ENCODE measurements around the gene DNALI1.
"Not testable (repeated sequence)": the region's sequence is repeated elsewhere in the genome, so short reads cannot be mapped to it uniquely, and the experiment has no call there.

DNALI1 gene

DNA sequence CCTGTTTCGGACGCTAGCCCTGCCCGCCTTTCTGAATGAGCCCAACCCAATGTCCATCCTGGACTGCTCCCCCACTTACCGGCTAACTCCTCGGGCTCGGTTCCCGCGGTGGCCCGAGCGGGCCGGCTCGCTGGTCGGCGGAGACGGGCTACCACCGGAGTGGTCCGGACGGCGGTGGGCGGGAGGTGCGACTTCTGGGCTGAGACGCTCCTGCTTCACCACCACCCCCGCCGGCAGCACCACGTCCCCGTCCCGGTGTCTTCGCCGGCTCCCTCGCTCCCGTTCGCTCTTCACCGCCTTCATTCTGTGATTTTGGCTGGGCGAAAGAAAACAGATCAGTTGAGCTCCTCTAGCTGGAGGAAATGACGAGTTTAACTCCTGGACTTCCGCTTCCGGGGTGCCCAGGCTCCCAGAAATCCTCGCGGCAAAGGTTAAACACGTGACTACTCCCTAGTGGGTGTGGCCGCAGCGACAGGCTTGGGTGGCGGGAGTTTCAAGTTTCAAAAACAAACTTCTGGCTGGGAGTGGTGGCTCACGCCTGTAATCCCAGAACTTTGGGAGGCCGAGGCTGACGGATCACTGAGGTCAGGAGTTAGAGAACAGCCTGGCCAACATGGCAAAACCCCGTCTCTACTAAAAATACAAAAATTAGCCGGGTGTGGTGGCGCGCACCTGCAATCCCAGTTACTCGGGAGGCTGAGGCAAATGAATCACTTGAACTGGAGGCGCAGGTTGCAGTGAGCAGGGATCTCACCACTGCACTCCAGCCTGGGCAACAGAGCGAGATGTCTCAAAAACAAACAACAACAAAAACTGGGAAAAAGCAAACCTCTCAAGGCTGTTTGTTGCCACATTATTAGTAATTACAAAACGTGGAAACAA lies 2.6 kb upstream of the DNALI1 start, which contains the start of gene SNIP1:
TSS of gene SNIP1 (minus strand) at position 367 of the 882 bp plus-strand sequence. CDS start at position 303, 64 bp downstream.
- DNase-seq (ENCODE audit: low read depth in 2 of 2), result peak; percentile 73 to 74

DNA sequence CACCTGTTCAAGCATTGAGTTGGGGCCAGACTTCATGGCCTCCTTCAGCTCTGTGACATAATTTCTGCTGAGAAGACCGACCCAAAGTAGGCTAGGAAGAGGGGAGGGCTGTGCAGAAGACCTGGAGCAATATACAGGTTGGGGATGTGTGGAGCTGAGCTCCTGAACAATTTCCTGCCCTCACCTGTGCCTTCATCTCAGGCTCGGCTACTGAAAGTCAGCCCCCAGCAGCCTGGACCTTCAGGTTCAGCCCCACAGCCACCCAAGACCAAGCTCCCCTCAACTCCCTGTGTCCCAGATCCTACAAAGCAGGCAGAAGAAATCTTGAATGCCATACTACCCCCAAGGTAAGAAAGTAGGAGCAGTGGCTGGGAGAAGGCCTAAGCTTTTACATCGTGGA lies 662 bp downstream of the DNALI1 start:
- no peak for DNase-seq (ENCODE audit: low read depth in 2 of 2)

DNA sequence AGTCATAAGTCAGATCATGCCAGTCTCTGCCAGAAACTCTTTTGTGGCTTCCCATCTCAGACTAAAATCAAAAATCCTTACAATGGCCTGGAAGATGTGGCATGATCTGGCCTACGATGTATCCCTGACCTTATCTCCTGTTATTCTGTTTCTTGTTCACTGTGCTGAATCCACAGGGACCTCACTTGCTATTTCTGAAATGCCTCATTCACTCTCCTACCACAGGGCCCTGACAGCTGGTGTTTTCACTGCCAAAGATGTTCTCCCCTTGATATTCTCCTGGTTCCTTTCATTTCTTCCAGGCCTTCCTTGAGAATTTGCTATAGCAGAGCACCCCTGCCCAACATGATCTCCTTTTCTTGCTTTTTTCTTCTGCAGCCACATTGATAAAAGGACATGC lies 1.7 kb downstream of the DNALI1 start:
- DNase-seq (ENCODE audit: low read depth in 2 of 2), result no peak

DNA sequence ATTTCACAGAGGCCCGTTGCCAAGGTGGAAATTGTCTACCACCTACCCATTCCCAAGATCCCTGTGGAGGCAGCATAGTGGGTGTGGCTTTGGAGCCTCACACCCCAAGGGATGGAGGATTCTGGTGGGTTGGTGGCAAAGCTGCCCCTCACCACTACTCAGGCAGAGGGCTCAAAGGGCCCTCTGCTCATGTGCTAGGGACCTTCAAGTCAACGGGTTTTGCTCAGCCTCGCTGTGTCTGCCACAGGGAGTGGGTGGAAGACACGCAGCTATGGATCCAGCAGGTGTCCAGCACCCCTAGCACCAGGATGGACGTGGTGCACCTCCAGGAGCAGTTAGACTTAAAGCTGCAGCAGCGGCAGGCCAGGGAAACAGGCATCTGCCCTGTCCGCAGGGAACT lies 2.3 kb downstream of the DNALI1 start:
- DNase-seq (ENCODE audit: low read depth in 2 of 2), result no peak

DNA sequence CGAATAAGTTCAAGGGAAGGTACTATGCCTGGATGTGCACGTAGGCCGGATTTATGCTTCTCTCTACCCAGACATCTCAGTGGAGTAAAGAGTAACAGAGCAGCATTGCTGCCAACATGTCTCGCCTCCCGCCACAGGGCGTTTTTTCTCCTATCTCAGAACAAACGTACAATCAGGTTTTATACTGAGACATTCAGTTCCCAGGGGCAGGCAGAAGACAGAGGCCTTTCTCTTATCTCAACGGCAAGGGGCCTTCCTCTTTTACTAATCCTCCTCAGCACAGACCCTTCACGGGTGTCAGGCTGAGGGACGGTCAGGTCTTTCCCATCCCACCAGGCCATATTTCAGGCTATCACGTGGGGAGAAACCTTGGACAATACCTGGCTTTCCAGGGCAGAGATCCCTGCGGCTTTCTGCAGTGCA lies 3.2 kb downstream of the DNALI1 start:
- not testable (repeated sequence) for DNase-seq (ENCODE audit: low read depth in 2 of 2)

DNA sequence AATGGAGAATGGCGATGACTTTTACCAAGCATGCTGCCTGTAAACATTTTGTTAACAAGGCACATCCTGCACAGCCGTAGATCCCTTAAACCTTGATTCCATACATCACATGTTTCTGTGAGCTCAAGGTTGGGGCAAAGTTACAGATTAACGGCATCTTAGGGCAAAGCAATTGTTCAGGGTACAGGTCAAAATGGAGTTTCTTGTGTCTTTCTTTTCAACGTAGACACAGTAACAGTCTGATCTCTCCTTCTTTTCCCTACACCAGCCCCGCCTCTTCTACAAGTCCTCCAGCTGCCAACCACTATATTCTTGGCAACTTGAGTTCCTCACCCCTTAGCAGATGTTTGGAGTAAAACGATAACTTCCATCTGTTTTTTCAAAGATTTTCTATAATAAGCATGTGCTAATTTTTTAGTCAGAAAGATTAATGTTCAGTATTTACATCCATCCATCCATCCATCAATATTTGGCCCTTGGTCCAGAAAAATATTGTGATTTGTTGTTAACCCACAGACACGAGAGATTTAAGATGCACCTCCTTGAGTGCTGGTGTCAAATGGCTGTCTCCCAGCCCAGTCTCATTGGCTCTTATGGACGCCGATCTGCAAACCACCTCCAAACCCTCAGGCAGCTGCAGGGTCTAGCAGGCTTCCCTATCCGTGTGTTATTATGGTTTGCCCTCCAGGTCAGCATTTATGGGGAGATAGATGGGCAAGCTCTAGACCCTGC lies 3.8 kb downstream of the DNALI1 start:
- DNase-seq (ENCODE audit: low read depth in 2 of 2), result no peak

DNA sequence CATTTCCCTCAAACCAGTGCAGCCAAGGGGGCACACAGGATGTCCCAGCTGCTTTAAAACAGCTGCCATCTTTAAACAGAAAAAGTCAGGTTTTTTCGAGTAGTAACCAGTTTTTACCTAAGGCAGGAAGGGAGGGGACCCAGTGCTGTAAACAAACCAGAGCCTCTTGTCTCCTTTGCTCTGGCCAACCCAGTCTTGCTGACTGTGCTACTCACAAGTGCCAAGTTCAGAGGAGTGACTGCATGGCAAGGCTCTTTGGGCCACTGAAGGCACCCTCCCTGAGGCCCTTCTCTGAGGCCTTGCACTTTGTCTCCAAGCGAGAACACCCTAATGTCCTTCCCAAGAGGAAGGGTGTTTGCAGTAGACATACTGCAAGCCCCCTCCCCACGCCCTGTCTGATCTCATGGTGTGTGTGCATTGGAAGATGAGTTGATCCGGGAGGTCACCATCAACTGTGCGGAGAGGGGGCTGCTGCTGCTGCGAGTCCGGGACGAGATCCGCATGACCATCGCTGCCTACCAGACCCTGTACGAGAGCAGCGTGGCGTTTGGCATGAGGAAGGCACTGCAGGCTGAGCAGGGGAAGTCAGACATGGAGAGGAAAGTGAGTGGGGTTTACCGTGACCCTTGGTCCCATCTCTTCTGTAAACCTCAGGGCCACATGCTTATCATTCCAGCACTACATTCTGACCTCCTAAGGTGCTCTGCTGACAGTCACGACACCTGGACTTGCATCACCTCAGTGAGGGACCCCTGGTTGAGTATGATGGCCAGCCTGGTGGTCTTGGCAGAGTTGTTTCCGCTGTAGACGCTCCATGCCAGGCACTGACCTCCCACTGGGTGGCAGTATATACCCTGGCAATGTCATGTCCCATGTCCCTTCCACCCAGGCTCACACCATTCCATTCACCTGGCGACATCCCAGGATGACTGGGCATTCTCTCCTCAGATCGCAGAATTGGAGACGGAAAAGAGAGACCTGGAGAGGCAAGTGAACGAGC lies 4.7 kb downstream of the DNALI1 start:
- DNase-seq (ENCODE audit: low read depth in 2 of 2), result peak in 1 of 2 experiments; percentile 11

DNA sequence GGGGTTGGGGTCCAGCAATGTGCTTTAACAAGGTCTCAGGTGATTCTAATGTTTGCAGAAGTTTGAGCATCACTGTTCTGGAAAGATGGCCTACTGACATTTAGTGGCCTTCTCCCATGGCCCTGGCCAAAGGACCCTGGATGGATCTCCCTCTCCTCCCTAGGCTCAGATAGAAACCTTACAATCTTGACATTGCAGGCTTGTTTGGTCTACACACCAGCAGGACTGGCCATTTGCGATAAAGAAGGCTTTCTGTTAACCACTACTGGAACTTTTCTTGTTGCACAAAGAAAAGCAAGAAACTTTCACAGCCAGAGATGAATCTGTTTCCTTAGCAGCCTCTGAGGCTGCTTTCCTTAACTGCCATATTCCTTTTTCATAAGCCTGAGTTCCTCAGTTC lies 6.2 kb downstream of the DNALI1 start:
- DNase-seq (ENCODE audit: low read depth in 2 of 2), result no peak

DNA sequence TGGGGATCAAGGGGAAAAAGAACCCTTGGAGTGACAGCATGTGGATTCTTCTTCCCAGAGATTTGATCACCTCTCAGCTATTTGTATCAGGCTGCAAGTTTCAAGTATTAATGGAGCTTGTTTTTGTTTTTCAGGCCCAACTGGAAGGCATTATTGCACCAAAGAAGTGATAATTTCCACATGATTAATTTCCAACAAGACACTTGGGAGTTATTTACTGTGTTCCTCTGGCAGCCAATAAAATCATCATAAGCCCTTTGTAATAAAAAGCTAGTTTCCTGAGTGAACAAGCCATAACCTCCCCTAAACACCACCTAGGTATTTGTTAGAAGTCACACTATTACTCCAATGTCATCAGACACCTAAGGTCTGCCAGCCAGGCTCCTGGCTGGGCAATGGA lies 8.2 kb downstream of the DNALI1 start:
- no peak for DNase-seq (ENCODE audit: low read depth in 2 of 2)

DNA sequence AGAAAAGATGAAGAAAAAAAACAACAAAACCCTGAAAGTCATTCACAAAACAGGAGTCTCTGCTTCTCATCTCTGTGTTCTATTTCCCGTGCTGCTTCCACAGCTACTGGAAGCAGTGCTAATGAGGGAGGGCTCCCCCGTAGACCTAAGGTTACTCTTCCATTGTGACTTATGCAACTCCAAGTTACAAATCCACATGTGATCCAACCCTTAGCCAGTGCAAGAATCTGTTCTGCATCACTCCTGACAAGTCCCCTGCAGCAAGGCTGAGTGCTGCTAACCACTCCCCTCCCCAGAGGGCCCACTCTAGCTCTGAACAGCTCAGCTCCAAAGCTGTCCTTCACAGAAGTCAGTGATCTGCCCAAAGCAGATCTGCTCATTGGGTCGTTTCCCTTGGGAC lies 10.3 kb downstream of the DNALI1 start:
- DNase-seq (ENCODE audit: low read depth in 2 of 2), result no peak

DNA sequence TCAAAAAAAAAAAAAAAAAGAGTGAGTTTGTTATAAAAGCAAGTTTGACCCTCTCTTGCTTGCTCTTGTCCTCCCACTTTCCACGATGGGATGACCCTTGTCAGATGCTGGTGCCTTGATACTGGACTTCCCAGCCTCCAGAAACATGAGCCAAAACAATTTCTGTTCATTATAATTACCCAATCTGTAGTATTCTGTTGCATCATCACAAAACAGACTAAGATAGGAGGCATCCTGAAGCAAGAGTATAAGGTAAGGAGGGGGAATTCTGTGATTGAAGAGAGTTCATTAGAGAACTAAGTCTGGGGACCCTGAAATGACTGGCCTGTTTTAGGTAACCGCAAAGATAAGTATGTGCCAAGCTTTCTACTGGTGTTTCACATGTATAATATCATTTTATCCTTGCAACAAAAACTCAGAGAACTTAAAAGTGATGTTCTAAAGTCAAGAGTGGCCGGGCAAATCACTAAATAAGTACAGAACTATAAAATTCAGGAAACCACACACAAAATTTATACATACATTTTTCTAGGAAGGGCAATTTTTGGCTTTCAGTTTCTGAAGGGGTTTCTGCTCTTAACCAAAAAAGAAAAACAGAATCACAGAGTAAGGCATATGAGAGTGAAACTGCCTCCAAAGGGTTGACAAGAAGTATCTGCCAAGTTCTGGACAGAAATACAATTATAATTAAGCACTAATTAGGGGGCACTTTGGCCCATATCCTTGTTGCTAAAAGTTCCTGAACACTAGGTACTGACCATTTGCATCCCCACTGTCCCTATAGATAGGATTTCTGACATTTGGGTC lies 14.0 kb downstream of the DNALI1 start:
- DNase-seq (ENCODE audit: low read depth in 2 of 2), result no peak

DNA sequence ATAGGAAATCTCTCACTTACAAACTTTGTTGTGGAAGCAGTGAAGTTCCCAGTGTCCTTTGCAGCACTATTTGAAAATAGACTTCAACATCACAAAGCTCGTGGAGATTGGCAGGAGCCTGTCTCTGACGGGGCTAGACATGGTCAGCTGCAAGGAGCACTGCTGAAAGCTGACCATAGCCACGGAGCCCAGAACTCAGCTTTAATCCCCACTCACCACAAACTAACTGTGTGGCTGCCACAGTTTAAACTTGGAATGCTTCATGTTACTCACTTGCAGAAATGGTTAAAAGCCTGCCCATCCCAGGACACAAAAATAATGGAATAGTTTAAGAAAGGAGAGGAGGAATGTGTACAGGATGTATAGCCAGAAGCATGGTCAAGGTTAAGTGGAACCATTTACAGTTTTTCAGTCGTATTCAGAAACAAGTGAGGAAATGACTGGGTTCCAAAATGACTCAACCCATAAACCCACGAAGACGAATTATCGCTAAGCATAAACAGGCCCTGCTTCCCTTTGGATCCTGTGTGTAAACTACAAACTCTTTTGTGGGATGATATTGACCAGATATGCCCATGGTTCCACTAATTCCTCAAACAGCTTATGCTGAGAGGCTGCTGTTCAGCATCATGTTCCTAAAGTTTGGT lies 18.2 kb downstream of the DNALI1 start:
- DNase-seq (ENCODE audit: low read depth in 2 of 2), result peak; percentile 69 to 74

DNA sequence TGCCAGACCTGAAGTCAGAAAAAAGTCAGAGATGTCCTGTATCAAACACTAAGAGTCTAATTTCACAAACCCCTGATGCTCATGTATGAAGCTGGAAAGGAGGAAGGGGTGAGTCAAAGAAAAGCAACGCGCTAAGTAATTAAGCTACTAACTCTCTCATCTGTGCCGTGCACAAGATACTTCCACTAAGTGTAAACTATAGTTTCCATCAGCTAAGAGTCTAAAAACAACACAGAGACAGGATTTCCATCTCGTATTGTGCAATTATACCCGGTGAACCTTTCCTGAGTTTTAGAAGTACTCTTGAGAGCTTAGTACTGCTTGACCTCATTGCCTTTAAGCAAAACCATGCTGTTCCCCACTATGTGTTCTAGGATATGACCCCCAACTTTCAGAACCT lies 19.0 kb downstream of the DNALI1 start:
- DNase-seq (ENCODE audit: low read depth in 2 of 2), result no peak

DNA sequence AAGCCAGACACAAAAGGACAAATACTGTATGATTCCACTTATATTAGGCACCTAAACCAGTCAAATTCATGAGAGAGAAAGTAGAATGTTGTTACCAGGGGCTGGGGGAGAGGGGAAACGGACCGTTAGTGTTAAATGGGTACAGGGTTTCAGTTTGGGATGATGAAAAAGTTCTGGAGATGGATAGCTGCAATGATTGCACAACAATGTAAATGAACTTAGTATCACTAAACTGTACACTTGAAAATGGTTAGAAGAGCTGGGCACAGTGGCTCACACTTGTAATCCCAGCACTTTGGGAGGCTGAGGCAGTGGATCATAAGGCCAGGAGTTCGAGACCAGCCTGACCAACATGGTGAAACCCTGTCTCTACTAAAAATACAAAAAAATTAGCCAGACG lies 27.8 kb downstream of the DNALI1 start:
- not testable (repeated sequence) for DNase-seq (ENCODE audit: low read depth in 2 of 2)

DNA sequence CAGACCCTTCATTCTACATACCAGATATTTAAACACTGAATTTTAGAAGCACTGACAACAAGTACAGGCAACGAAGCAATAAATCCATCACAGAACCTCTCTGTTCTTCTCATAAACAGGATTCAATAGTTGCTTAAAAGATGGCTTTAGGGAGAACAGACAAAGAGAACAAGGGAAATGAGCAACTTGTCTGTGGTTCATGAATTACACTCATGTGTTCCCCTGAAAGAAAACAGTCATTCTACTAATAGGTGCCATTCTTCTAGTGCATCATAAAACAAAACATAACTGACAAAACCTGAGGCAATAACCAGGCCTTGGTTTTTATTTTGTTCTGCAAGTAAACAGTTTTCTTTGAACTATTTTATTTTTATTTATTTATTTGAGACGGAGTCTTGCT lies 32.2 kb downstream of the DNALI1 start:
- DNase-seq (ENCODE audit: low read depth in 2 of 2), result no peak

DNA sequence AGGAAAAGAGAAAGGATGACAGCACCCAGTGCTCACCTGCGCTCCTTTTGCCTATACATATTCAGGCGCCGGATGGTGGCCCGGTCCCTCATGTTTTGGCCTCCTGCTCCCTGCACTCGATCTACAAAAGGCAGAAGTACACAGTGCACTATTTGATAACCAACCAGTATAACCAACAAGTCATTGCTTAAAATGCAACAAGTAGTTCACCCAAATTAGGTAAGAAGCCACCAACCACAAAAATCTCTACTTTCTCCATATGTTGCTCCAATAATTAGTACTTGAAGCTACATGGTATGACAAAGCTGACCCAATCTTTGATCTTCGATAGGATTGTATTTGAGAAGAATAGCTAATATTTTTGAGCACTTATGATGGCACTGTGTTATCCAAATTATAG lies 37.0 kb downstream of the DNALI1 start:
- no peak for DNase-seq (ENCODE audit: low read depth in 2 of 2)

DNA sequence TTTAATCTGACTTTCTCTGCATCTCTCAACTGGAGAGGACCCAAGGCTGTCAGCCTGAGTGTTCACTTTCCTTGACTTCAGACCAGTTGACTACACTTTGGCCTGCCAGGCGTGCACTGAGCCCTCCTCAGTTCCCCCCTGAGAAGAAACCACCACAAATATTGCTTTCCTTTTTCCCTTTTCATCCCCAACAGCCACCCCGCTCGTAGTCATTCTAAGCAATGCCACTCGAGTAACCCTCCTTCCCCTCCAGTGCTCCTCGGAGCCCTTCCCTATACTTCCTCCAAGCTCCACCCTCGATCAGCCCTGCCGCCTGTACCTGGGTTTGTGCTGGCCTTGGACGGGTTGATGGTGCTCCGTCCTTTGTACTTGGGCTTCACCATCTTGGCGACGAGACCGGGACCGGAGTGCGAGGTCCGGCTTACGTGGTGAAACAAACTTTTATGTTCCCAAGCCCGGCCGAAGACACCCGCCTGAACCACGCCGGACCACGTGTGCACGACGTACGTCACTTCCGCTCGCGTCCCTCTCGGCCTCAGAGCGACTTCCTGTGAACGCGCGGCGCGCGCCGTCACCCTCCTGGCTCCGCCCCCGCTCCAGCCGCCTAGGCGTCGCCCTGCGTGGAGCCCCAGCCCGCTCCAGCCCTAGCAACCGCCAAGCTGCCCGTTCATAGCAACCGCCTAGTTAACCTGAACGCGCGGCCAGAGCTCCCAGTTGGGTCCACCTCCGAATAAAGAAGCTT lies 38.9 kb downstream of the DNALI1 start, which contains the start of gene GNL2:
TSS of gene GNL2 (minus strand) at position 498 of the 742 bp plus-strand sequence. CDS start at position 383, 115 bp downstream.
- DNase-seq (ENCODE audit: low read depth in 2 of 2), result peak; percentile 80

DNA sequence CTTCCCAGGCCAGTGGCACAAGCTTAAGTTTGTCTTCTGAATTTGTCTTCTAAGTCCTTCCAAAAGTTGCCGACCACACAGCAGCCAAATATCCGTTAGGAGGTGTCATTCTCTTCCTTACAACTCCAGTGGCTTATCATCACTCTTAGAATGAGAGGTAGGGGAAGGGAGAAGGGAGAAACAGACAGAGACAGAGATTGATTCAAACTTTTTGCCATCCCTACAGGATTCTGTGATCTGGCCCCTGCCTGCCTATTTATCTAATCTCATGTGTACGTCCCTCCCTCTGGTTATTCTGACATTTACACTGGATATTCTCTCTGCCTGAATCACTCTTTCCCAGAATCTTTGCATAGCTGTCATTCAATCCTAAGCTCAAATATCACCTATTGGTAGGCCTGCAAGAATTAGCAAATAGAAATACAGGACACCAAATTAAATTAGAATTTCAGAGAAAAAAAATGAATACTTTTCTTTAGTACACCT lies 39.5 kb downstream of the DNALI1 start:
- no peak for DNase-seq (ENCODE audit: low read depth in 2 of 2)

DNA sequence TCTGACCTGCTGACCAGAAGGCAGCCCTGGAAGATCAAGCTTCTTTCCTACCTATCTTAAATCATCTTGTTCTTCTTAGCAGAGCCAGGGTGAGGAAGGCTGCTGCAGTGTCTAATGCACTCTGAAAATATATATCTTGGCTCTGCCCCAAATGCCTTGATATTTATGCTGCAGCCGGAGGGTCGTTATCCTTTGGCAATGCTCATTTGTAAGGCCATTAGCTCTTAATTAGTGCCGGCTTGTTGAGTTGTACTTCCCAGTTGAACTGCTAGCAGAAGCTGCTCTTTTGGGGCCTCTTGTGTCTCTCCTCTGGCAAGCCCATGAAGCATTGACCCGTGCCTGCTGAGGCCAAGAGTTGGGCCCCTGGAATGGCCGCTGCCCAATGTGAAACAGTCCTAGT lies 43.2 kb downstream of the DNALI1 start:
- DNase-seq (ENCODE audit: low read depth in 2 of 2), result no peak
